ENCODE measurements around the gene ITGA6. TPM values are rescaled to one million over a fixed set of nuclear protein-coding genes. Genes with fewer than 3 reads are reported as not detected.

Gene ITGA6
- total RNA-seq, 2 experiments from 2014 or later: 46.7 to 47.2 TPM

DNA sequence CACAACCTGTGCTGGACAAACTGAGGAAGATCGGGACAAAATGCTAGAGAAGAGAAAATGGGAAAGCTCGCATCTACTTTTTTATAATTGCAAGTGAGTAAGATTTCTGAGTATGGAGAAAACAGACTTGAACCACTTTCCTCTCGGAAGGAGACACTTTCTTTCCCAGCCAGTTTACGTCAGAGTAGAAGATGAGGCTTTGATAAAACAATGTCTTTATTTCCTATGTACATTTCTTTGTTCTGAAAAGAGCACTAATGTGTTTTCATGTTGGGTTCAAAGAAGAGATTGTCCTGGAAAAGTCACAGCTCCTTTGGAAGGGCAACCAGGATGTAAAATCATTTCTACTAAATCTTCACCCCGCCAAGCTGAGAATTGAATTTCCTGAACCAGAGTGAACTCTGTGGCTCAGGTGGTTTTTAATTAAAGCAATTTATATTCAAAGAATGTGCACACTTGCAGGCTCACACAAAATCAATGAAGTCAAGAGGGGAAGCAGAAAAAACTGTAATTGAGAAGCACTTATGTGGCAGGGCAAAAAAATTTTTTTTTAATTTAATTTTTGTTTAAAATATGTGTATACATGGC, 23.4 kb upstream of the ITGA6 start:
- H3K36me3 Mint-ChIP-seq (ENCODE audit: low read depth): no peaks in the 10 kb centered on the region
- H3K4me1 Mint-ChIP-seq: no peaks in the 10 kb centered on the region
- no peak overlapping the region for H3K4me3 Mint-ChIP-seq
- DNase-seq: no peak
- ChIA-PET CTCF (interaction anchor here (1.2 kb wide), 1 partner anchor 56 kb away, joined by 3 read pairs; no protein-coding TSS in a partner anchor), POLR2A (no interaction called here)
- no peak overlapping the region for H3K27ac Mint-ChIP-seq
- peaks cover 7% of the 10 kb centered on the region for H3K27me3 Mint-ChIP-seq
- H3K9me3 Mint-ChIP-seq: no peaks in the 10 kb centered on the region

DNA sequence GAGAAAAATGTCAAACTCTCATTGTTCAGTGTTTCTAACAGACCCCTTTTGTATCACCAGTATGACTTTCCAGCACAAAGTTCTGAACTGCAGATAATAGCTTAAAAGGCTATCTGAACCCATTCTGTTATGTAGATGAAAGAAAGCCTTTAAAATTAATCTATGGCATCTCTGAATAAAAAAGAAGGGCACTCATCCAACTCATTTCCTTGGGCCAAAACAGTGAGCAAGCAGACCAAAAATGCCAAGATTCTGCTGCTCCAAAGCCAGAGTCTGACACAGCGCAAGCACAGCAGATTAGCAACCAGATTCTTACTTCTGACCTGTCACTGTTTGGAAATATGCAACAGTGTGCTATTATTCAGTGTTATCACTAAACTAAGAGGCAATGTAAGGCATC, 22.6 kb upstream of the ITGA6 start:
- Mint-ChIP-seq H3K9me3 (no peaks in the 10 kb centered on the region), H3K27me3 (peaks cover 7% of the 10 kb centered on the region), H3K36me3 (ENCODE audit: low read depth) (no peaks in the 10 kb centered on the region), H3K4me1 (no peaks in the 10 kb centered on the region), H3K4me3 (no peak overlapping the region), H3K27ac (no peak overlapping the region)
- no peak for DNase-seq
- ChIA-PET CTCF (interaction anchor here (1.2 kb wide), 1 partner anchor 56 kb away, joined by 3 read pairs; no protein-coding TSS in a partner anchor), POLR2A (no interaction called here)

DNA sequence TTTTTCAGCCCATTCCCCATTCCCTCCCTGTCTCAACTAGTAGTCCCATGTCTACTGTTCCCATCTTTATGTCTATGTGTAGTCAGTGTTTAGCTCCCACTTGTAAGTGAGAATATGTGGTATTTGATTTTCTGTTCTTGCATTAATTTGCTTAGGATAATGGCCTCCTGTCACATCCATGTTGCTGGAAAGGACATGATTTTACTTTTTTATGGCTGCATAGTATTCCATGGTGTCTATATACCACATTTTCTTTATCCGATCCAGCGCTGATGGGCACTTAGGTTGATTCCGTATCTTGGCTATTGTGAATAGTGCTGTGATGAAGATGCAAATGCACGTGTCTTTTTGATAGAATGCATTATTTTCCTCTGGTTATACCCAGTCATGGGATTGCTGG, 21.7 kb upstream of the ITGA6 start:
- POLR2A ChIA-PET: interaction anchor here (0.6 kb wide), 1 partner anchor 62 kb away, joined by 6 read pairs; no protein-coding TSS in a partner anchor
- H3K27me3 Mint-ChIP-seq: peaks cover 7% of the 10 kb centered on the region
- CTCF ChIA-PET: no interaction called here
- H3K4me3 Mint-ChIP-seq: no peak overlapping the region
- no peaks in the 10 kb centered on the region for H3K36me3 Mint-ChIP-seq (ENCODE audit: low read depth)
- no peaks in the 10 kb centered on the region for H3K4me1 Mint-ChIP-seq
- H3K27ac Mint-ChIP-seq: no peak overlapping the region
- DNase-seq: no peak
- H3K9me3 Mint-ChIP-seq: no peaks in the 10 kb centered on the region

DNA sequence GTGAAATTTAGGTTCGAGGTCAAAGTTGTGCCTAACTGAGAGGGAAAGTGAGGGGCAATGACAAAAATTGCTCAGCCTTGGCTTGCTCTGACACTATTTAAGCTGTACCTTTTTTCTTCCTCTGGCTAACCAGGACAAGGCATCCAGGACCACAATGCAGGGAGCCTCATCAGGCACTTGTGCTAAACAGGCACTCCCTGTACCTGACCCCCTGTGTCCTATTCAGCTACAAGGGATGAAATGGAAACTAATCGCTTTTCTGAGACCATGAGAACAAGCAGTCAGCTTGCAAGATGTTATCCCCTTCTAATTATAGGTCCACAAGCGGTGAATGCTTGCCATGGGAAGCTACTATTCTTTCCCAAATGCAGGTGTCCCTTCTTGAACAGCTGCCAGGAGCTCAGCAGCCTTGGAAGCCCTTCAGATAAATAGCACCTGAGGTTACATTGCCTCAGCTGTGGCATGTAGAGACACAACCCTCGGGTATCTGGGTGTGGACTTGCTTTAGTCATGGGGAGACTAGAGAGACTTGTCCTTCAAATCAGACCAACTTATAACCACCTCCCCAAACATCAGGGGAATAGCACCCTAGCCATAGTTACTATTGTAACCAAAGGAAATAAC, 19.1 kb upstream of the ITGA6 start:
- H3K4me1 Mint-ChIP-seq: no peaks in the 10 kb centered on the region
- H3K9me3 Mint-ChIP-seq: no peaks in the 10 kb centered on the region
- H3K4me3 Mint-ChIP-seq: no peak overlapping the region
- H3K27ac Mint-ChIP-seq: no peak overlapping the region
- ChIA-PET CTCF (interaction anchor here (0.7 to 1.1 kb wide), 2 partner anchors 13 to 789 kb away, joined by 3 read pairs; no protein-coding TSS in a partner anchor), POLR2A (no interaction called here)
- H3K36me3 Mint-ChIP-seq (ENCODE audit: low read depth): no peaks in the 10 kb centered on the region
- peaks cover 12% of the 10 kb centered on the region for H3K27me3 Mint-ChIP-seq
- no peak for DNase-seq

DNA sequence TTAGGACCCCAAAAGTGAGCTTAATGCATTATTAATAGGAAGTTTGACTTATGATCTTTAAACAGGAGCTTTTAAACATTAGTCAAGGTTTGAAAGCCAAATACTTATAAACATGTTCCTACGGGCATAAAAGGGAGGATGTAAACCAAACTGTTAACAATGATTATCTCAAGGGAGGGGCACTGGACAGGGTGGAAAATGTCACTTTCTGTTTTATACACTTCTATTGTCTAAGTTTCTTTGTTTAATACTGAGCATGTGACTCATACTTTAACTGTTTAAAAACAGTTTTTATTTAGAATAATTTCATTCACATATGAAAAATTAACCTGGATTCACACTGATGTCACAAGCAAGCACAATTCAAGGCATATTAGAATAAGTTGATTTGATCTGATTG, 18.3 kb upstream of the ITGA6 start:
- Mint-ChIP-seq H3K27me3 (peaks cover 12% of the 10 kb centered on the region), H3K36me3 (ENCODE audit: low read depth) (no peaks in the 10 kb centered on the region), H3K4me1 (no peaks in the 10 kb centered on the region), H3K4me3 (no peak overlapping the region), H3K27ac (no peak overlapping the region), H3K9me3 (no peaks in the 10 kb centered on the region)
- POLR2A ChIA-PET: no interaction called here
- CTCF ChIA-PET: interaction anchor here (1.1 kb wide), 1 partner anchor 14 kb away, joined by 3 read pairs; no protein-coding TSS in a partner anchor
- no peak for DNase-seq

DNA sequence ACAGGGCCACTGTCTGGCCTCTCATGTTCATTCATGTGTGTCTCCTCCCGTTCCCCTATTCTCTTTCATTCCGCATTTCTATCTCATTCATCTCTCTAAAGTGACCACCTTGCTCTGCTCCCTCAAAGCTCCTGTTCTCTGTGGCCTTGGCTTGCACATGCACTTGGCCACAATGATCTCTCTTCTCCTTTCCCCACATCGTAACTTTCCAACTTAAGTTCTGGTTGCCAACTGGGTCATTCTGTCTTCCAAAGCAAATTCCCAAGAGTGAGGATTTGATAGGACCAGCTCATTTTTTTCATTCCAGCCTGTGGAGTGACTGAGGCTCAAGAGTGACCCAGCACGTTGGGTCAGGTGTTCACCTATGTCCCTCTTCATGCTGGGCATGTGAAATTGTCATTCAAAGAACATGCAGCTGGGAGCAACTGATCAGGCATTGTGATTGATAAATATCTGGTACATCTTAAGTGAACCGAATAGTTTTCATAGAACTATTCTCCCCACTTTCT, 14.3 kb upstream of the ITGA6 start:
- Mint-ChIP-seq H3K27me3 (peaks cover 13% of the 10 kb centered on the region), H3K27ac (peak overlapping the region; percentile 10), H3K4me3 (no peak overlapping the region), H3K36me3 (ENCODE audit: low read depth) (no peaks in the 10 kb centered on the region), H3K4me1 (no peaks in the 10 kb centered on the region), H3K9me3 (peaks cover 6% of the 10 kb centered on the region)
- no peak for DNase-seq
- ChIA-PET CTCF (interaction anchor here (1.4 kb wide), 1 partner anchor 15 kb away, joined by 4 read pairs; the partner anchor contains the start of gene ITGA6), POLR2A (no interaction called here)

DNA sequence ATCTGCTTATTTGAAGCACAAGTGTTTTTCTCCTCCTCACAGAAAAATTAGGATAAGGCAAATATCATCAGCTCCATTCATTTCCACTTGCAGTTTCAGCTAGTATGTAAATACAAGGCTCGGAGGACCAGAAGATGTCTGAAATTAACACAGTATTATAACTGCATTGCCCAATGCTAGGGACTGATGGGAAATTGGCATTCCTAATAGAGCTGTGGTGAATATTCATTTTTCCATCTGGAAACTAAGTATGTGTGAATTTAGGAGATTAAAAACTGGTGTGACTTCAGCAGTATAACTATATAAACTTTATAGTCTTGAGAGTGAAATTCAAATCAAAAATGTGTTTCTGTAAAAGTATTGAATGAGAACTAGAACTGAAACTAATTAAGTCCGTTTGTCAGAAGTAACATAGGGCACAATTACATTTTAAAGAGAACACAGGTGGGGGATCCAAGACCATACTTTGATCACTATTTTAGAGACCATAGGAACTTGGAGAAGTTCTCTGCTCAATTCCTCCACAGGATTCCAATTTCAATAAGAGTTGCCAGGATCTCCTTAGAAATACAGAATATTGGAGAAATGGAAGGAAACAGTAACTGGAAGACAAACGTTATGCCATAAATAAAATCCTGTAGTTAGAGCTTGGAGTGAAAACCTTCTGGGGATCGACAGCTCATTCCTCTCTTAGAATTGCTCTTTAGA, 12.1 kb upstream of the ITGA6 start:
- POLR2A ChIA-PET: no interaction called here

DNA sequence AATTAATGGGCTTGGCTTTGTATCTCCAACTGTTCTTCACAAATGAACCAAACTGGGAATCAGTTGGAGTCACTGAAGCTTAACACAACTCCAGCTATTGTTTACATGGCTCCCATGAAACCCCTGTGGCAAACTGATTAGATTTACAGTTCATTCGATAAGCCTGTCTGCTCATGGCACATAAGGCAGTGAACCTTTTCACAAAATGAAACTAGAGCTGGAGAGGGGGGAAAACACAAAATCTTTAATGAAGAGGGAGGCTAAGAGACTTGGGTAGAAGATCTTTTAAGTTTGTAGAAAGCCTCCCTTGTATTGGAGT, 11.6 kb upstream of the ITGA6 start:
- H3K27me3 Mint-ChIP-seq: peaks cover 14% of the 10 kb centered on the region
- no peak overlapping the region for H3K27ac Mint-ChIP-seq
- ChIA-PET POLR2A (no interaction called here), CTCF (no interaction called here)
- peaks cover 7% of the 10 kb centered on the region for H3K9me3 Mint-ChIP-seq
- no peaks in the 10 kb centered on the region for H3K36me3 Mint-ChIP-seq (ENCODE audit: low read depth)
- no peak for DNase-seq
- no peak overlapping the region for H3K4me3 Mint-ChIP-seq
- no peaks in the 10 kb centered on the region for H3K4me1 Mint-ChIP-seq

More for the DNA sequence above, 12.1 kb upstream of the ITGA6 start:
- no peak overlapping the region for H3K4me3 Mint-ChIP-seq
- H3K9me3 Mint-ChIP-seq: peaks cover 7% of the 10 kb centered on the region
- peaks cover 10% of the 10 kb centered on the region for H3K27me3 Mint-ChIP-seq
- H3K36me3 Mint-ChIP-seq (ENCODE audit: low read depth): no peaks in the 10 kb centered on the region
- H3K4me1 Mint-ChIP-seq: no peaks in the 10 kb centered on the region
- no peak overlapping the region for H3K27ac Mint-ChIP-seq
- DNase-seq: no peak
- CTCF ChIA-PET: no interaction called here

DNA sequence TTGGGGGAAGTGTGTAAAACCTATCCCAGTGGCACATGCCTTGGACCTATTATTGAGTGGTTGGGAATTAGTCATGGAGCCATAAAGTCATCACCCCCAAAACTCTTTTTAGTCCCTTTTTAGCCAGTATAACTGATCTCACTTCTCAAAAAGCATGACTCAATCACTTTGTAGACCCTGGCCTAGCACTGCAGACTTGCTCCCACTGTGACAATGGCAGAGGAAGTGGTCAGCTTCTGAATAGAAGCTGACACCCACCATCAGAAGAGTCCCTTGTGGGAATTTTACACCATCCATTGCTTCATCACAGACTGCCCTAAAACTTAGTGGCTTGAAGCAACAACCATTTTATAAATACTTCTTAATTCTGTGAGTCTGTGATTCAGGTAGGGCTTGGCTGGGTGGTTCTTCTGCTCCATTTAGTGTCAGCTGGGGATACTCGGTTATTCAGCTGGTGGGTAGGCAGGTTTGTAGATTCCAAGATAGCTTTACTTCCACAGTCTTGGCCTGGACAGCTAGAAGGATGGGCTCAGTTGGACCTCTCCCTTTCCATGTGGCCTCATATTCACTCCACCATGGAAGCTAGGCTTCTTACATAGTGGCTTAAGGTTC, 10.8 kb upstream of the ITGA6 start:
- Mint-ChIP-seq H3K27ac (no peak overlapping the region), H3K4me3 (no peak overlapping the region), H3K9me3 (peaks cover 7% of the 10 kb centered on the region), H3K36me3 (ENCODE audit: low read depth) (no peaks in the 10 kb centered on the region), H3K27me3 (peaks cover 17% of the 10 kb centered on the region), H3K4me1 (no peaks in the 10 kb centered on the region)
- ChIA-PET POLR2A (no interaction called here), CTCF (no interaction called here)
- no peak for DNase-seq

DNA sequence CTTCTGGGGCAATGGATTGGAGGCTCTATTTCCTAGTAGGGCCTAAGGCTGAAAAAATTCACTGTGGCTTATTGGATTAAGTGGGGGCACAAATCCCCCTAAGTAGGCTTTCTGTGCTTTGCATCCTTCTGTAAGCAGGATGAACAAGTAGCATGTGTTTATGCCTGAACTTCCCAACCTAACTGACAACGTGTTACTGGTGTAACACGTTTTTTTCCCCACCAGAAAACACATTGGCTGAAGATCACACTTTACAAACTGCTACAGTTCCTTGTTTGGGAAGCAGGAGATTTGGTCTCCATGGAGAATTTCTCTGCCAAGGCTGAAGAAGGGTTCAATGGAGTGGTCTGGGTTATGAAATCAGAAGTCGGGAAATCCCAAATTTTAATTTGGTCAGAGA, 7.2 kb upstream of the ITGA6 start:
- Mint-ChIP-seq H3K4me3 (no peak overlapping the region), H3K9me3 (peaks cover 7% of the 10 kb centered on the region), H3K4me1 (peaks cover 19% of the 10 kb centered on the region), H3K27ac (no peak overlapping the region), H3K36me3 (ENCODE audit: low read depth) (peaks cover 3% of the 10 kb centered on the region), H3K27me3 (peaks cover 15% of the 10 kb centered on the region)
- DNase-seq: no peak
- POLR2A ChIA-PET: no interaction called here
- CTCF ChIA-PET: no interaction called here

DNA sequence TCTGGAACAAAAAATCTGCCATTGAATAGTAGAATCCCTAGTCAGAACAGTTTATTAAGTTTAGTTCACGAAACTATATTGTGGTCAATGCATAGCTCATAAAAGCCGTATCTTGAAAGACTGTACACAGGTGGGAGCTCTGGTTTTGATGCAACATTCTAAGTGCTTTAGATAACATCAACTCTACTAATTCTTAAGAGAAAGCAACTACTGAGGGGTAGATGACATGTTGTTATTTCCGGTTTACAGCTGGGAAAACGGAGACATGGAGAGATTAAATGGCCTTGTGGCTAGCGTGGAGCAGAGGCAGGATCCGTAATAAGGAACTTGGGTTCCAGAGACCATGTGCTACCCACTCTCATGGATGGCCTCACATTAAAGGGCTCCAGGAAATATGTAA, 4.2 kb upstream of the ITGA6 start:
- CTCF ChIA-PET: interaction anchor here (0.7 to 1.9 kb wide), 2 partner anchors 10 to 25 kb away, joined by 3 to 9 read pairs; no protein-coding TSS in a partner anchor
- H3K9me3 Mint-ChIP-seq: no peaks in the 10 kb centered on the region
- no peak for DNase-seq
- no peak overlapping the region for H3K4me3 Mint-ChIP-seq
- H3K27me3 Mint-ChIP-seq: peaks cover 22% of the 10 kb centered on the region
- peak overlapping the region; percentile 4 for H3K27ac Mint-ChIP-seq
- peaks cover 34% of the 10 kb centered on the region for H3K4me1 Mint-ChIP-seq
- POLR2A ChIA-PET: interaction anchor here (0.6 kb wide), 1 partner anchor 803 kb away, joined by 3 read pairs; no protein-coding TSS in a partner anchor
- peaks cover 3% of the 10 kb centered on the region for H3K36me3 Mint-ChIP-seq (ENCODE audit: low read depth)

DNA sequence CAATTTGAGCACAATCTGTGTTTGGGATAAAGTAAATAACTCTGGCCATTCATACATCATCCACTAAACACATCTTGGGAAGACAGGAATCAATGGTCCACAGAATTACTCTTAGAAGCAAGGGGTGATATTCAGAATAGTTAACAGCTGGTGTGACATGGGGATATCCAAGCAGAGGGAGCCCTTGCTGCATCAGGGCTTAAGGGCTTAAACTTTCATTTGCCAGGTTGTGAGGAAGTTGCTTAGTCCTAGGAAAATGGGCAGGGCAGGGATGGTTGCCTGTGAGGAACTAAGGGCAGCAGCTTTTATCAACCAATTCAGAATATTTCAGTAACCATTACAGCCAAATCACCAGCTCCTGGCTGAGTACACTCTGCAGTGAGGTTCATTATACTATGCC, 2.0 kb upstream of the ITGA6 start:
- DNase-seq: no peak
- H3K27ac Mint-ChIP-seq: no peak overlapping the region
- H3K4me1 Mint-ChIP-seq: peaks cover 55% of the 10 kb centered on the region
- peaks cover 34% of the 10 kb centered on the region for H3K27me3 Mint-ChIP-seq
- ChIA-PET CTCF (interaction anchor here (0.6 to 2.5 kb wide), 3 partner anchors 14 to 253 kb away, joined by 3 to 8 read pairs (median 3); no protein-coding TSS in a partner anchor), POLR2A (no interaction called here)
- H3K4me3 Mint-ChIP-seq: no peak overlapping the region
- H3K9me3 Mint-ChIP-seq: no peaks in the 10 kb centered on the region
- peaks cover 15% of the 10 kb centered on the region for H3K36me3 Mint-ChIP-seq (ENCODE audit: low read depth)

All from activated CD4-positive, alpha-beta T cell treated with anti-CD3 and anti-CD28 coated beads, Interleukin-2, amount 10 ng/mL, durations not matched to agents 7 days and 5 days (primary cell).